SK-N-SH (cell line): ENCODE data around the gene S100A10. TPM values are rescaled to one million over a fixed set of nuclear protein-coding genes. Genes with fewer than 3 reads are reported as not detected.

Experiments used
- CTCF ChIA-PET: fragments of 300-600, 350-600 bp; formaldehyde crosslinking; extraction: SDS; loops from one replicate; lab custom pipeline; 2021; lab: Yijun Ruan, JAX
- POLR2A ChIA-PET: fragments of 350-600 bp; sonication (Branson Sonifier 250); formaldehyde crosslinking; extraction: SDS; loops from one replicate; lab custom pipeline; 2020; ENCODE audit warnings: antibody characterized with exemption, inconsistent platforms; lab: Yijun Ruan, JAX
- DNase-seq: peaks from one replicate; pipeline ENCODE4 v3.0.0; 2012
- H2AFZ ChIP-seq: fragments of 200-600 bp; sonication (generic); 2 replicates; pipeline ENCODE4 v1.8.1; 2016; ENCODE audit warnings: antibody characterized with exemption, mild to moderate bottlenecking, low read depth
- H3F3A ChIP-seq: fragments of 200-600 bp; sonication (generic); replicated peaks from 2 replicates; pipeline ENCODE3; 2016; ENCODE audit warnings: antibody characterized with exemption, mild to moderate bottlenecking; ENCODE audit not compliant: insufficient read depth
- H3K27ac ChIP-seq, 2 experiments: fragments of 200-500 bp in 1 of 2; fragments of 200-600 bp in 1 of 2; sonication (Bioruptor generic) in 1 of 2; sonication (generic), shearing (Covaris generic) in 1 of 2; 2 replicates each; pipeline versions ENCODE4 v1.5.1 to v1.6.1; 2014 to 2016; ENCODE audit warnings: low read depth in 2 of 2, inconsistent platforms in 1 of 2, low read length in 1 of 2, mild to moderate bottlenecking in 1 of 2, mixed read lengths in 1 of 2
- H3K27me3 ChIP-seq: fragments of 200-600 bp; sonication (generic), shearing (Covaris generic); 2 replicates; pipeline ENCODE4 v1.6.1; 2016; ENCODE audit warnings: mixed run types; ENCODE audit not compliant: insufficient read depth
- H3K36me3 ChIP-seq, 2 experiments: fragments of 200-500 bp in 1 of 2; fragments of 200-600 bp in 1 of 2; sonication (Bioruptor generic) in 1 of 2; sonication (generic) in 1 of 2; replicated peaks in 1 of 2; 2 replicates each; pipeline versions ENCODE3 to v1.5.1; 2014 to 2016; ENCODE audit warnings: low read length in 1 of 2, mild to moderate bottlenecking in 1 of 2; ENCODE audit not compliant: insufficient read depth in 2 of 2, control insufficient read depth in 1 of 2
- H3K4me1 ChIP-seq, 2 experiments: fragments of 200-500 bp in 1 of 2; fragments of 200-600 bp in 1 of 2; sonication (Bioruptor generic) in 1 of 2; sonication (generic), shearing (Covaris generic) in 1 of 2; 2 replicates each; pipeline versions ENCODE4 v1.5.1 to v1.6.1; 2014 to 2016; ENCODE audit warnings: low read depth in 1 of 2, low read length in 1 of 2, mixed run types in 1 of 2; ENCODE audit not compliant: insufficient read depth in 2 of 2, control insufficient read depth in 1 of 2
- H3K4me2 ChIP-seq: fragments of 200-600 bp; sonication (generic), shearing (Covaris generic); 2 replicates; pipeline ENCODE4 v1.6.1; 2017; ENCODE audit warnings: mixed run types
- H3K4me3 ChIP-seq, 2 experiments: fragments of 200-500 bp in 1 of 2; fragments of 200-600 bp in 1 of 2; sonication (Bioruptor generic) in 1 of 2; sonication (generic), shearing (Covaris generic) in 1 of 2; 2 replicates each; pipeline versions ENCODE4 v1.5.1 to v1.8.1; 2014 to 2016; ENCODE audit warnings: low read depth in 2 of 2, inconsistent platforms in 1 of 2, low read length in 1 of 2, mild to moderate bottlenecking in 1 of 2, mixed read lengths in 1 of 2, moderate library complexity in 1 of 2
- H3K79me2 ChIP-seq: fragments of 200-600 bp; sonication (generic); 2 replicates; pipeline ENCODE4 v1.8.1; 2017; ENCODE audit warnings: mild to moderate bottlenecking; ENCODE audit not compliant: insufficient read depth
- H3K9ac ChIP-seq: fragments of 200-600 bp; sonication (generic); 2 replicates; pipeline ENCODE4 v1.6.1; 2017; ENCODE audit warnings: mixed run types
- H3K9me2 ChIP-seq: fragments of 200-600 bp; sonication (generic); 2 replicates; pipeline ENCODE4 v1.6.1; 2017; ENCODE audit warnings: mixed run types
- H3K9me3 ChIP-seq: fragments of 200-600 bp; sonication (generic); 2 replicates; pipeline ENCODE4 v1.6.1; 2017; ENCODE audit warnings: mixed run types, mild to moderate bottlenecking, moderate library complexity
- H4K20me1 ChIP-seq: fragments of 200-600 bp; sonication (generic); 2 replicates; pipeline ENCODE4 v1.6.1; 2017; ENCODE audit warnings: mild to moderate bottlenecking, mixed run types; ENCODE audit not compliant: insufficient read depth
- CTCF ChIP-seq: fragments of 200-600 bp; sonication (generic); IDR thresholded peaks from 2 replicates; pipeline ENCODE4 v1.6.1; 2017; ENCODE audit warnings: antibody characterized with exemption, mild to moderate bottlenecking, moderate library complexity
- ELF1 ChIP-seq: IDR thresholded peaks from 2 replicates; pipeline ENCODE4 v1.4.0; 2012
- EP300 ChIP-seq, 2 experiments: IDR thresholded peaks; 2 replicates each; pipeline versions ENCODE4 v1.4.0 to v1.6.1; 2012; ENCODE audit warnings: borderline replicate concordance in 1 of 2, low read depth in 1 of 2, low read length in 1 of 2
- JUND ChIP-seq: IDR thresholded peaks from 2 replicates; pipeline ENCODE4 v1.4.0; 2012
- PBX3 ChIP-seq: IDR thresholded peaks from 2 replicates; pipeline ENCODE4; 2012
- RAD21 ChIP-seq: IDR thresholded peaks from 2 replicates; pipeline ENCODE4 v1.6.1; 2012; ENCODE audit warnings: mild to moderate bottlenecking, low read length
- RCOR1 ChIP-seq: fragments of 150-350 bp; IDR thresholded peaks from 2 replicates; pipeline ENCODE4 v1.6.1; 2017; ENCODE audit warnings: antibody characterized with exemption, low read length
- REST ChIP-seq: IDR thresholded peaks from 2 replicates; pipeline ENCODE4 v1.6.1; 2012; ENCODE audit warnings: mild to moderate bottlenecking, low read depth, low read length, moderate library complexity
- TEAD4 ChIP-seq: IDR thresholded peaks from 2 replicates; pipeline ENCODE4 v1.4.0; 2012; ENCODE audit warnings: mild to moderate bottlenecking, borderline replicate concordance; ENCODE audit not compliant: insufficient read depth
- USF1 ChIP-seq: IDR thresholded peaks from 2 replicates; pipeline ENCODE4 v1.4.0; 2012; ENCODE audit warnings: low read depth, borderline replicate concordance
- YY1 ChIP-seq: IDR thresholded peaks from 2 replicates; pipeline ENCODE4 v1.4.0; 2012; ENCODE audit warnings: low read depth, mild to moderate bottlenecking
- ZBTB33 ChIP-seq: IDR thresholded peaks from 2 replicates; pipeline ENCODE4 v1.4.0; 2012; ENCODE audit warnings: low read depth, borderline replicate concordance
- WGBS: methylation state at CpG from one replicate; pipeline ENCODE4 v1.1.6; 2017; ENCODE audit warnings: low lambda C conversion rate; 5-methylcytosine and 5-hydroxymethylcytosine counted together
- polyA plus RNA-seq, 3 experiments: library from polyadenylated mRNA; depleted of rRNA; stranded (reverse); fragments of >200 nt; gene quantifications; 2 replicates each; pipeline ENCODE4 v1.2.3, GENCODE V29; 2012

Gene S100A10
- polyA plus RNA-seq, 1 of the 3 experiments (the other 2 are of a cell fraction): 161 TPM

GRCh38 chr1:151975311-151976014, 18.2 kb downstream of the S100A10 start:
- CTCF ChIA-PET: interaction anchor here (1.3 to 7.8 kb wide), 4 partner anchors 26 to 42 kb away, joined by 3 to 40 read pairs (median 8); no protein-coding TSS in a partner anchor
- no peaks in the 10 kb centered on the region for H3K79me2 ChIP-seq
- POLR2A ChIA-PET: no interaction called here
- H4K20me1 ChIP-seq: no peaks in the 10 kb centered on the region
- no peak overlapping the region for H3K4me2 ChIP-seq
- no peak for TF ChIP-seq TEAD4
- no peak for TF ChIP-seq EP300 (IDR thresholded peaks at IDR 0.05; ENCODE audit: borderline replicate concordance in 1 of 2, low read depth in 1 of 2, low read length in 1 of 2)
- no peak for TF ChIP-seq REST
- TF ChIP-seq USF1: no peak
- TF ChIP-seq ZBTB33: no peak
- TF ChIP-seq ELF1: no peak
- TF ChIP-seq JUND: no peak
- TF ChIP-seq CTCF: no peak
- no peak for TF ChIP-seq RCOR1
- TF ChIP-seq RAD21: no peak
- TF ChIP-seq YY1: no peak
- TF ChIP-seq PBX3: no peak
- TF ChIP-seq, all 33 proteins: peak for 0
- peaks cover 3 to 25% of the 10 kb centered on the region in 2 experiments for H3K4me1 ChIP-seq
- H3K9me3 ChIP-seq: no peaks in the 10 kb centered on the region
- no peak overlapping the region for H3K27ac ChIP-seq
- H2AFZ ChIP-seq: no peak overlapping the region
- no peaks in the 10 kb centered on the region for H3K9me2 ChIP-seq
- DNase-seq: no peak
- 63% methylated on average over 2 of the region's 2 CpGs for WGBS
- H3K4me3 ChIP-seq: no peak overlapping the region
- peaks cover 0 to under 1% of the 10 kb centered on the region in 2 experiments for H3K36me3 ChIP-seq
- H3K27me3 ChIP-seq: no peaks in the 10 kb centered on the region
- H3K9ac ChIP-seq: no peak overlapping the region
- H3F3A ChIP-seq: peaks cover 27% of the 10 kb centered on the region
